Measurements from ENCODE around the gene NLGN4X.

- TF ChIP-seq GATA3 (IDR thresholded peaks at IDR 0.05; ENCODE audit: low read depth, low read length) (no peak), GATA2 (IDR thresholded peaks at IDR 0.05; ENCODE audit: low read depth, low read length) (no peak)
These were observed 224.1 kb downstream of the NLGN4X start for GRCh38 chrX:6004529-6004928.

All from SH-SY5Y (cell line).